ENCODE data around the gene PTGER2. TPM values are rescaled to one million over a fixed set of nuclear protein-coding genes. Genes with fewer than 3 reads are reported as not detected.

The PTGER2 gene
- total and polyA plus RNA-seq, 10 of the 15 experiments (the other 5 are each of a cell fraction or from before 2014, with no cell fraction given): 0.03 to 1.6 (median 0.33) TPM

DNA sequence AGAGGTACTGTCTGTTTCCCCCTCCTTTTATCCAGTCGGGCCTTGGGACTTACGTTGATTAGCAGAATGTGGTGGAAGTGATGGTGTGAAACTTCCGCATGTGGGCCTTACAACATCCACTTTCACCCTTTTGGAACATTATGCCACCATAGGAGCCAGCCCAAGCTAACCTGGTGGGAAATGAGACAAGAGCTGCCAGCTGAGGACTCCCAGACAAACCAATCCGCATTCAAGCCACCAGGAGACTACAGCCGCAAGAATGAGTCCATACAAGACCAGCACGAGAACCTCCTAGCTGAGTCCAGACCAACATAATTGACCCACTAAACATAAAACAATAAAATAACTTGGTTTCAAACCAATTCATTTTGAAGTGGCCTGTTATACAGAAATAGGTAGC, 9.1 kb upstream of the PTGER2 start:
- FAIRE-seq (no peak), ATAC-seq (no peak), DNase-seq (ENCODE audit: low read depth, low spot score) (no peak)
- ChIA-PET RAD21 (ENCODE audit: unreplicated experiment) (interaction anchor here (0.7 to 1.1 kb wide), 2 partner anchors 12 to 31 kb away, joined by 3 to 5 read pairs; no protein-coding TSS in a partner anchor), SMC1A (ENCODE audit: uncharacterized antibody, unreplicated experiment) (interaction anchor here (1.2 kb wide), 1 partner anchor 58 kb away, joined by 3 read pairs; no protein-coding TSS in a partner anchor), CTCF (interaction anchor here (1.0 kb wide), 1 partner anchor 170 kb away, joined by 3 read pairs; no protein-coding TSS in a partner anchor), POLR2A (no interaction called here)
- no peak overlapping the region for H3K9ac ChIP-seq (ENCODE audit: control insufficient read depth, insufficient read depth, low read length)
- no peak overlapping the region for H2AFZ ChIP-seq (ENCODE audit: control insufficient read depth, low read depth, low read length)
- in situ Hi-C loops (cut with MboI) (no loop called here), intact Hi-C loops (cut with micrococcal nuclease; ENCODE audit: unreplicated experiment) (no loop called here)
- no peaks in the 10 kb centered on the region for H3K4me1 ChIP-seq (ENCODE audit: control insufficient read depth, insufficient read depth, low read length)
- no peaks in the 10 kb centered on the region; the same call in 2 of the 3 replicates for H3K9me3 ChIP-seq (replicated peaks; ENCODE audit: control insufficient read depth, insufficient read depth, low read length)
- 80% methylated on average over 6 of the region's 6 CpGs for WGBS (ENCODE audit: insufficient coverage, insufficient replicate concordance, low lambda C conversion rate, missing lambda C conversion rate)
- no TSS peak for BruUV-seq (replicated peaks)
- no peak overlapping the region for H3K4me2 ChIP-seq (ENCODE audit: control insufficient read depth, insufficient read depth)
- H3K4me3 ChIP-seq: no peak overlapping the region
- H3K27me3 ChIP-seq (replicated peaks in 1 of 2; ENCODE audit: control insufficient read depth in 2 of 2, insufficient read depth in 2 of 2, low read length in 1 of 2): no peaks in the 10 kb centered on the region; a peak in 1 of 4 replicates
- no peaks in the 10 kb centered on the region for H4K20me1 ChIP-seq (ENCODE audit: control insufficient read depth, insufficient read depth)
- H3K79me2 ChIP-seq (ENCODE audit: control insufficient read depth, insufficient read depth, low read length): no peaks in the 10 kb centered on the region
- TF ChIP-seq SMC3 (IDR thresholded peaks at IDR 0.05; ENCODE audit: borderline replicate concordance, low read length): no peak
- no peak for TF ChIP-seq SMAD1 (IDR thresholded peaks at IDR 0.05; ENCODE audit: low read depth, partially characterized antibody)
- TF ChIP-seq BCLAF1 (IDR thresholded peaks at IDR 0.05): no peak
- TF ChIP-seq PAX5 (IDR thresholded peaks at IDR 0.05; ENCODE audit: borderline replicate concordance, low read depth, low read length): no peak
- TF ChIP-seq POLR2A (IDR thresholded peaks at IDR 0.05; ENCODE audit: low read depth, low read length): no peak
- TF ChIP-seq NBN (IDR thresholded peaks at IDR 0.05): no peak
- H3K36me3 ChIP-seq (ENCODE audit: control insufficient read depth in 2 of 2, insufficient read depth in 2 of 2, low read length in 1 of 2): no peaks in the 10 kb centered on the region
- no peak overlapping the region for H3K27ac ChIP-seq (ENCODE audit: control insufficient read depth, insufficient read depth)
